KOPT-K1 (cell line): Measurements from ENCODE around the gene WTAP.
"Not testable (repeated sequence)": the region's sequence is repeated elsewhere in the genome, so short reads cannot be mapped to it uniquely, and the experiment has no call there.

Experiments
- H3K27ac ChIP-seq: fragments of 200-600 bp; sonication (generic); 2 replicates; pipeline ENCODE4 v1.5.1; 2016; ENCODE audit warnings: antibody characterized with exemption, mild to moderate bottlenecking, low read depth, low read length; ENCODE audit not compliant: poor library complexity, severe bottlenecking
- H3K36me3 ChIP-seq: fragments of 200-600 bp; sonication (generic); 2 replicates; pipeline ENCODE4 v1.5.1; 2017; ENCODE audit warnings: antibody characterized with exemption, mild to moderate bottlenecking, low read length, moderate library complexity; ENCODE audit not compliant: insufficient read depth
- H3K9me3 ChIP-seq: fragments of 200-600 bp; sonication (generic); 2 replicates; pipeline ENCODE4 v1.5.1; 2017; ENCODE audit warnings: antibody characterized with exemption, low read length, mild to moderate bottlenecking; ENCODE audit not compliant: insufficient read depth, poor library complexity, severe bottlenecking

Gene WTAP

DNA sequence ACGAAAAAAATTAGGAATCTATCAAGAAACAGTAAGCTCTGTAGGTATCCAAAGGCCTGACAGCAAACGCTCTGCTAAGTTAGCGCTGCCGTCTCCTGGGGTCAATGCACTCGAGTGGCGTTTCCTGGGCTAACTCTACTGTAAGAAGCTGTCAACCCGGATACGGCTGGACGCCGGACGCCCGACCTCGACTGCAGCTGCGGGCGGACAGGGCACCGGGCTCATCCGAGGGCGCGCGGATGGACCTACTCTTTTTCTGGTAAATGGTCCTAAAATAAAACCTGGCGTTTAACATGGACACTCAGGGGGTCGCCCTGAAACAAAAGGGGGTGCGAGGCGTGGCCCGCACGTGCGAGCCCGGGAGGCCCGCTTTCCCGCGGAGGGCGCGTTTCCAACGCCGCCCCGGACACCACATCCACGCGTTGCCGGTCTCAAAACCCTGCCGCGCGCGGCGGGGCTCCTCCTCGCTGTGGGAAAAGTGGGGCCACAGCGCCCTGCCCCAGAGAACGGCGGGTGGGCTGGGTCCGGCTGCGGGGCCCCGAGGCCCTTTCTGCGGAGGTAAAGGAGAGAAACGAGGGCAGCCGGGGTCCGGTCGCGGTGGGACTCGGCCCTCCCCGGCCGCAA is 61.6 kb downstream of the WTAP start:
- H3K9me3 ChIP-seq = no peaks in the 10 kb centered on the region
- peak overlapping the region; percentile 92 for H3K27ac ChIP-seq
- peaks cover 70% of the 10 kb centered on the region for H3K36me3 ChIP-seq

DNA sequence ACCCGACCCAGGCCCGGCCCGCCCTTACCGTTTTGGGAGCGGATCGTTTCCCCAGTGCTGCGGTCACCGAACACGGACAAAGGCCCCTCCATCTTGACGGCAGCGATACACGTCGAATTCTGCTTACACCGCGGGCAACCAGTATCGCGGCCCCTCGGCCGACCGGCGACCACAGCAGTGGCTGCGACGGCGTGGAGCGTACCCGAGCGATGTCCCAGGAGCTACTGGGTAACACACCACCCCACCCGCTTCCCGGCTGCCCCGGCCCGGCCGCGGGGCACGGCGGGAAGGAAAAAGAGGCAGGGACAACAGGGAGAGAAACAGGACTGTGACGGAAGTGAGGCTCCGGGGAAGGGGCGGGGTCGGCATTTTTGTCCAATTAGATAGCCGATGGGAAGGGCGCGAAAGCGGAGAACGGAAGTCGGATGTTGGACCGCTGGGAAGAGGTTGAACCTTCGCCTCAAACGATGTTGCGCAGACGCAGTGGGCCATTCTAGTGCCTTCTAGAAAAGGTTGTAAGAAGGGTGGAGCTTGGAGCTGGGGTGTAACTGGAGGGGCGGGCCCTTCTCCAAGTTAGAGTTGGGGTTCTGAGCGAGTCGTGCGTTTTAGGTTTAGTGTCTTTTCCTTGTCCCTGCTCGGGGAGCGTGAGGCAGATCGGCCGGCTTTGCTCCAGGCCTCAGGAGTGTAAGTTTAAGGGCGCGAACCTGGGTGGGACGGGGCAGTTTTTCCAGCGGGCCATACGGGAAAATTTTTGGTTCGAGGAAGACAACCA is 62.3 kb downstream of the WTAP start, which contains the start of gene TCP1:
TCP1 (minus strand) TSS at position 226 of the 772 bp plus-strand sequence; CDS start at position 92, 134 bp downstream.
- peak within 1 kb of the TSS; percentile 92 for H3K27ac ChIP-seq
- peaks cover 70% of the 10 kb centered on the region for H3K36me3 ChIP-seq

DNA sequence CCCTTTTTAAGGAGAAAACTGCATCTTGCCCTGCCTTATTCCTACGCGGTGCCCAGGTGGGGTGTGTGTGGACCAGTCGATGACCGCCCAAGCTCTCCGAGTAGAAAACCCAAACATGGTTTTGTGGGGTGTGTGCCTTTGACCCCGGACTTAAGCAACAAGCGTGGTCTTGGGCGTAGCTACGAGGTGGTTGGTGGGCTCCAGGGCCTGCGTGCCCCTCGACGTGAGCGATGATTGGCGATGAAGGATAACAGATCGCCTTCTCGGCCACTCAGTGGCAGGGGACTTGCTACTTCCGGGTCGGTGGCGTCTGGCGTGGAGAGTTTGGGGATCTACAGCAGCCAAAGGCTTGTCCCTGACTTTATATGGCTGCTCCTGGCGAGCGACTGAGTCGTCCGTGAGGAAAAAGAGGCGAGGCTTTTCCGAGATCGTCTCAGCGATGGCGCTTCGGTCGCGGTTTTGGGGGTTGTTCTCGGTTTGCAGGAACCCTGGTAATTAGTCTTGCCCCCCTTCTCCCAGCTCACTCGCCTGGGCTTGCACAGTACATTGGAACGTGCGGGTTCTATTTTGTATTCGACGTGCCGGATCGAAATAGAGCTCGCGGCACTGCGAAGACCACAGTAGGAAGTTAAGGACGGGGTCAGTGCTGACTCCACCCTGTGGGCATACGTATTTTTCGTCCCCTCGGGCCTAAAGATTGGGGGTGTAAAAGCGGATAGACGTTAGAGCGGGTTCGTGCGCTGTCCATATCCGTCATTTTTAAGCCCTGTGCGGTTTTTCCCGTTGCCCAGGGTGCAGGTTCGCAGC is 63.0 kb downstream of the WTAP start, which contains the start of gene MRPL18:
MRPL18 (plus strand) TSS at position 319 of the 807 bp plus-strand sequence; CDS start at position 440, 121 bp downstream.
- Histone ChIP-seq H3K9me3 (no peaks in the 10 kb centered on the region), H3K27ac (peak within 1 kb of the TSS; percentile 92), H3K36me3 (peaks cover 69% of the 10 kb centered on the region)

More for the DNA sequence above, 62.3 kb downstream of the WTAP start, which contains the start of gene TCP1:
- H3K9me3 ChIP-seq = no peaks in the 10 kb centered on the region

DNA sequence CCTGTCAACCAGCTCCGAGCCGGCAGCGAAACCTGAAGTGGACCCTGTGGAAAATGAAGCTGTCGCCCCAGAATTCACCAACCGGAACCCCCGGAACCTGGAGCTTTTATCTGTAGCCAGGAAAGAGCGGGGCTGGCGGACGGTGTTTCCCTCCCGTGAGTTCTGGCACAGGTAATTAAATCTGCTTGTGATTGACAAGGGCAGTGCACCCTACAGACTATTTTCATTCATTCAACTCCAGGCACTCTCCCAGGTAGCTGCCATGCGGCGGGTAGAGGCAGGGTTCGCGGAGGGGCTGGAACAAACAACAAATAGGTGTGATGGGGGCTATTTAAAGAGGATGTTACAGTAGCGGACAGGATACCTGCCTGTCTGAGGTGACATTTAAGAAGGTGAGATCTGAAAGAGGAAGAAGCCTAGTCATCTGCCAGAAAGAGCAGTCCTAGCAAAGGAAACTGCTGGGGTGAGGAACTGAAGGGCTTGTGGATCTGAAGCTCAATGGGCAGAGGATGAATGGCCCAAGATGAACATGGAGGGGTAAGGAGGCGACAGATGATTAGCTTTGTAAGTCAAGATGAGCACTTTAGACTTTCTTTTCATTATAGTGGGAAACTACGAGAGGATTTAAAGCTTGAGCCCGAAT is 63.8 kb downstream of the WTAP start:
- Histone ChIP-seq H3K27ac (peak overlapping the region; percentile 92), H3K36me3 (peaks cover 69% of the 10 kb centered on the region), H3K9me3 (no peaks in the 10 kb centered on the region)

DNA sequence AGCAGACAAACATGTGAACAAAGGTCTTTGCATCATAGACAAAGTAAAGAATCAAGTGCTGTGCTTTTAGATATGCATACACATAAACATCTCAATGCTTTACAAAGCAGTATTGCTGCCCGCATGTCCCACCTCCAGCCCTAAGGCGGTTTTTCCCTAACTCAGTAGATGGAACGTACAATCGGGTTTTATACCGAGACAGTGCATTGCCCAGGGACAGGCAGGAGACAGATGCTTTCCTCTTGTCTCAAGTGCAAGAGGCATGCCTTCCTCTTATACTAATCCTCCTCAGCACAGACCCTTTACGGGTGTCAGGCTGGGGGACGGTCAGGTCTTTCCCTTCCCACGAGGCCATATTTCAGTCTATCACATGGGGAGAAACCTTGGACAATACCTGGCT is 67.7 kb downstream of the WTAP start:
- H3K36me3 ChIP-seq = peaks cover 84% of the 10 kb centered on the region

DNA sequence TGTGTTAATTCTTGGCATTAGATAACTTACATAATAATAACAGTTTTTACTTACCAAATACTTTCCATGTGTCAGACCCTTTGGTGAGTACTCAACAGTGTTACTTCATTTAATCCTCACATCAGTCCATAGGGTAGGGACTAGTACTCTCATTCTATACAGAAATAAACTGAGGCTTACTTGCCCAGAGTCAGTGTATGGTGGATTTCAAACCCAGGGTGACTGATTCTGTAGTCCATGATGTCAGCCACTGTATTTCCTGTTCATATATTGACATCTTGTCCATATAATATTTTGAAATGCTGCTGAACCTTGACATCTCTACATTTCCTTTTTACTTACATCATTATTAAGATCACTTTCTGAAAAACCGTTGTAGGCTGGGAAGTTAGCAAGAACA is 70.2 kb downstream of the WTAP start:
- H3K27ac ChIP-seq = no peak overlapping the region
- peaks cover 82% of the 10 kb centered on the region for H3K36me3 ChIP-seq
- no peaks in the 10 kb centered on the region for H3K9me3 ChIP-seq

More for the DNA sequence above, 67.7 kb downstream of the WTAP start:
- not testable (repeated sequence) for H3K27ac ChIP-seq, H3K9me3 ChIP-seq

DNA sequence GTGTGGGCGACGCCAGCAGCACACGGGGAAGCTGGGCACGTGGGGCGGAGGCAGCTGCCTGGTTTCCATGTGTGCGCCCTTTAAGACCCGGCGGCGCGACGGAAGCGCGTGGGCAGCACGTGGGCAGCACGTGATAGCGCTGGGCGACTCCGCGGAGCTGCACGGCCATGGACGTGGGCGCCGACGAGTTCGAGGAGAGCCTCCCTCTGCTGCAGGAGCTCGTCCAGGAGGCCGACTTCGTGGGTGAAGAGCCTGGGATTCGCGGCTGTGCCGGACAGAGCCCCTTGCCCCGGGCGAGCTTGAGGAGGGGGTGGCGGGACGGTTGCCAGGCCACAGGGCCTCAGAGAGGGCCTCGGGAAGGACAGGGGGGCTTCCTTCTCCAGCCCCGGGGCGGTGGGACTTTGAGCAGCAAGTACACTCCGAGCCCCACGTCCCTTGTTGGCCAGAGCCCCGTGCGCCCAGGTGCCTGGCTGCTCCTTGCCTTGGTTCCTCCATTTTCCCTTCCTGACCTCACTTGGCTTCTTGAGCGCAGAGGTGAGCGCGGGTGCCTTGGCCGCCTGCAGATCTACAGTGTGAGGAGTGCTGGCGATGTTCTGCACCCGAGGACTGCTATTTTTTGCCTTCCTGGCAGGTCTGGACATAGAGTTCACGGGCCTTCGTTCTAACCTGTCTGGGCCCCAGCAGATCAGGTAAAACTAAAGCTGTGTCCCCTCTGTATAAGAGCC is 73.0 kb downstream of the WTAP start, which contains the start of gene PNLDC1:
PNLDC1 (plus strand) TSS at position 136 of the 725 bp plus-strand sequence; CDS start at position 168, 32 bp downstream.
- no peaks in the 10 kb centered on the region for H3K9me3 ChIP-seq
- H3K36me3 ChIP-seq = peaks cover 55% of the 10 kb centered on the region
- H3K27ac ChIP-seq = no peak within 1 kb of the TSS

DNA sequence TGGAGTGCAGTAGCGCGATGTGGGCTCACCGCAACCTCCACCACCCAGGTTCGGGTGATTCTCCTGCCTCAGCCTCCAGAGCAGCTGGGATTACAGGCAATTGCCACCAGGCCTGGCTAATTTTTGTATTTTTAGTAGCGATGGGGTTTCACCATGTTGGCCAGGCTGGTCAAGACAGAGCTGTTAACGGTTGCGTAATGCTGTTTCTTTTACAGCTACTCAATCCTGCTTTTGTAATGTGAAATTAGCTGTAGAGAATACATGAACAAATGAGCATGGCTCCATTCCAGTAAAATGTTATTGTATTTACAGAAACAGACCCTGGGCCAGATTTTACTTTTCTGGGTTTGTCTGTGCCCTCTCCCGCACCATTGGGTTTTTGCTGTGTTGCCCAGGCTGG is 74.6 kb downstream of the WTAP start:
- Histone ChIP-seq H3K36me3 (peaks cover 38% of the 10 kb centered on the region), H3K9me3 (no peaks in the 10 kb centered on the region), H3K27ac (no peak overlapping the region)

DNA sequence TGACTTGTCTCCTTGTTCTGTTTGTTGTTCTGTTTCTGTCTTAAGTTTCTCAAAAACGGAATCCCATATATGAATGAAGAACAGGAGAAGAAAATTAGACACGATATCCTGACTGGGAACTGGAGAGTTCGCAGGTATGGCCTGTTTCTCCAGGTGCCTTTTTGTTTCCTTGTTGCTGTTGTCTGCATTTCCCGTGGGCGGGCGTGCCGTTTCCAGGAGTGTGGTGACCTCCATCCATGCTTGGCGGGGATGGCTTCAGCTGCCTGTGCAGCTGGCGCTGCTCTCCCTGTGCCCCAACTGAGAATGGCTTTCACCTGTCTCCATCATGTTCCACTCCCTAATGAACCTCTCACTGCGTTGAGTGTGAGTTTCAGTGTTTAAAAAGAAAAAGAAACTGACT is 77.2 kb downstream of the WTAP start:
- Histone ChIP-seq H3K9me3 (no peaks in the 10 kb centered on the region), H3K27ac (no peak overlapping the region), H3K36me3 (peaks cover 13% of the 10 kb centered on the region)

DNA sequence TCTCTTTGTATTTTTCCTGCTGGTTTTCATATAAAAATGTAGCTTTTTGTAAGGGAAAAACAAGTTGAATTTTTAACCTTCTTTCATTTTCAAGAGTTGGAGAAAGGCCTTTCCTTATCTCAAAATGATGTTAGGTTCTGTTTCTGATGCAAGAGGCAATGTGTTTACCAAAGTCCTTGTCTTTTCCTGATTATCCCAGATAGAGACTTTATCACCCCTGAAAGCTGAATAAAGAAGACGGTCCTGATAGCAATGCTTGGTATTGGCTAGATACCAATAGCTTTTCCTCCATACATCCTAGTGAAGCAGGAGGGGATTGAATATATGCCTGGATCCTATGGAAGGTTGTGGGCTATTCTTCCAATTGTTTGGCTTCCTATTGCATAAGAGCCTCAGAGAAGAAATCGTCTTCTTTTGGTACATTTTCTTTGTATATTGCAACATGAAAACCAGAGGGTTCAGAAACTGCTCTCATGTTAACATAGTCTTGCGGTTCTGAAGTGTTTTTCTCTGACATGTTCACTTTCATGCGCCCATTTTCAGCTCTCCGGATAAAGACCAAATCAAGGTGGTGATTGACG is 78.2 kb downstream of the WTAP start:
- H3K36me3 ChIP-seq = 0 out of 2 replicates have a peak, but pooled peaks cover 3% of the 10 kb centered on the region
- no peak overlapping the region for H3K27ac ChIP-seq
- no peaks in the 10 kb centered on the region for H3K9me3 ChIP-seq
